ENCODE measurements around the gene CERS6. TPM values are rescaled to one million over a fixed set of nuclear protein-coding genes. Genes with fewer than 3 reads are reported as not detected.

Gene CERS6
- total RNA-seq, 4 donors from 2014 or later, result 53.7 to 78.3 (median 63.8) TPM

GRCh38 chr2:168525716-168526446 is 69.8 kb downstream of the CERS6 start:
- intact Hi-C loops (cut with DNase I; ENCODE audit: low total_unique reads), result no loop called here
- no peak for TF ChIP-seq POLR2A (IDR thresholded peaks at IDR 0.05)
- TF ChIP-seq CTCF (IDR thresholded peaks at IDR 0.05), result no peak
- no peak for DNase-seq (ENCODE audit: low spot score in 2 of 2)
- WGBS, 2 donors, result 51 to 53% methylated on average over 1 of the region's 1 CpG
- H3K4me3 ChIP-seq (ENCODE audit: low read depth, poor library complexity, severe bottlenecking), result no peak overlapping the region

- intact Hi-C loops (cut with DNase I; ENCODE audit: low total_unique reads), result no loop called here
- peak in 1 of 2 donors; percentile 81 for DNase-seq (ENCODE audit: low spot score in 2 of 2)
- 29 to 31% methylated on average over 3 of the region's 3 CpGs for WGBS, 2 donors
- no peak for TF ChIP-seq CTCF (IDR thresholded peaks at IDR 0.05)
- TF ChIP-seq POLR2A (IDR thresholded peaks at IDR 0.05), result no peak
- H3K4me3 ChIP-seq (ENCODE audit: low read depth, poor library complexity, severe bottlenecking), result no peak overlapping the region
Measured at GRCh38 chr2:168526641-168527040, 70.6 kb downstream of the CERS6 start.

- TF ChIP-seq POLR2A (IDR thresholded peaks at IDR 0.05) (no peak), CTCF (IDR thresholded peaks at IDR 0.05) (no peak)
- no peak for DNase-seq (ENCODE audit: low spot score in 2 of 2)
- intact Hi-C loops (cut with DNase I; ENCODE audit: low total_unique reads), result no loop called here
- no peak overlapping the region for H3K4me3 ChIP-seq (ENCODE audit: low read depth, poor library complexity, severe bottlenecking)
Measured at GRCh38 chr2:168528016-168528415, 71.9 kb downstream of the CERS6 start.

GRCh38 chr2:168528469-168528868 is 72.4 kb downstream of the CERS6 start:
- DNase-seq (ENCODE audit: low spot score in 2 of 2), result no peak
- TF ChIP-seq CTCF (IDR thresholded peaks at IDR 0.05) (no peak), POLR2A (IDR thresholded peaks at IDR 0.05) (no peak)

GRCh38 chr2:168529054-168529833 is 73.2 kb downstream of the CERS6 start:
- TF ChIP-seq POLR2A (IDR thresholded peaks at IDR 0.05), result no peak
- no peak for TF ChIP-seq CTCF (IDR thresholded peaks at IDR 0.05)
- intact Hi-C loops (cut with DNase I; ENCODE audit: low total_unique reads), result no loop called here
- no peak for DNase-seq (ENCODE audit: low spot score in 2 of 2)
- 79 to 82% methylated on average over 2 of the region's 2 CpGs for WGBS, 2 donors
- H3K4me3 ChIP-seq (ENCODE audit: low read depth, poor library complexity, severe bottlenecking), result no peak overlapping the region

More at GRCh38 chr2:168528469-168528868, 72.4 kb downstream of the CERS6 start:
- intact Hi-C loops (cut with DNase I; ENCODE audit: low total_unique reads), result no loop called here
- no peak overlapping the region for H3K4me3 ChIP-seq (ENCODE audit: low read depth, poor library complexity, severe bottlenecking)
